Measurements from ENCODE around the gene FAM221A. TPM values are rescaled to one million over a fixed set of nuclear protein-coding genes. Genes with fewer than 3 reads are reported as not detected.
A peak's percentile ranks its signal among the peaks of the same experiment; 100 is the strongest.
"Not testable (repeated sequence)": the region's sequence is repeated elsewhere in the genome, so short reads cannot be mapped to it uniquely, and the experiment has no call there.

Gene FAM221A
- total RNA-seq, result 4.3 and 5.6 TPM in 2 replicates

- DNase-seq (ENCODE audit: low read depth in 2 of 2), result peak; percentile 66 to 85
Observed at GRCh38 chr7:23679898-23680413, at the start of gene FAM221A. TSS of gene FAM221A (plus strand) at chr7:23680199. CDS start at chr7:23680219, 20 bp downstream.

- DNase-seq (ENCODE audit: low read depth in 2 of 2), result no peak
Observed at GRCh38 chr7:23633417-23633816, 46.6 kb upstream of the FAM221A start.

DNA sequence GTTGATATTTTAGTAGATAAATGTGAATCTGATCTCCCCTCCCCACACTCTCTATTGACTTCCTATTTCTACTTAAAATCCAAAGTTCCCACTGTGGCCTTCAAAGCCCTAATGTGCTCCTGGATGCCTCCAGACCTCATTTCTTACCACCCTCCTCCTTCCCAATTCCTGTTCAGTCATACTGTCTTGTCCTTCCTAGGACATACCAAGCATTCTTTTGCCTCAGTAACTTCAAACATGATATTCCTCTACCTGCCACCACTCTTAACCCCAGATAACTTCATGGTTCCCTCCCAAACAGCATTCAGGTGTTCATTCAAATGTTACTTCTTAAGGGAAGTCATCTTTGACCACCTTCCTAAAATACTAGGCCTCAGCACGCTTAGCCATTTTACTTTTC lies 34.2 kb upstream of the FAM221A start:
- DNase-seq (ENCODE audit: low read depth in 2 of 2), result no peak

GRCh38 chr7:23653942-23654341 lies 26.1 kb upstream of the FAM221A start:
- DNase-seq (ENCODE audit: low read depth in 2 of 2), result no peak

- peak; percentile 24 to 26 for DNase-seq (ENCODE audit: low read depth in 2 of 2)
Observed at GRCh38 chr7:23654508-23654907, 25.5 kb upstream of the FAM221A start.

DNA sequence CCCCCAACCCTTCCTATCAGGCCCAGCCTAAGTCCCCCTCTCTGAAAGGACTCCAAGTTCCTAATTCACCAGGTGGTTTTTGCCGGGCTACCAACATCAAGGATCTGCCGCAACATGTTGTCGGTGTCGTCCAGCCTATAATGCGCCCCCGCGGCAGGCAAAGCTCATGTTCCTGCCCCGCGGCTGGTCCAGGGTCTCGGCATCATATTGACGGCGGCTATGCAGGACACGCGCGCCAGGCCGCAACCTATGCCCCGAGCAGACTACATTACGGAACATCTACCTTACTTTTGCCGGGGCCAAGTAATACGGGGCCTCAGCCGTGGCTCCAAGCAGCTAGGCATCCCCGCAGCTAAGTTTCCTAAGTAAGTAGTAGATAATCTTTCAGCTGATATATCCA lies 24.6 kb upstream of the FAM221A start:
- no peak for DNase-seq (ENCODE audit: low read depth in 2 of 2)

- DNase-seq (ENCODE audit: low read depth in 2 of 2), result no peak
Observed at GRCh38 chr7:23658831-23659427, 21.1 kb upstream of the FAM221A start.

DNA sequence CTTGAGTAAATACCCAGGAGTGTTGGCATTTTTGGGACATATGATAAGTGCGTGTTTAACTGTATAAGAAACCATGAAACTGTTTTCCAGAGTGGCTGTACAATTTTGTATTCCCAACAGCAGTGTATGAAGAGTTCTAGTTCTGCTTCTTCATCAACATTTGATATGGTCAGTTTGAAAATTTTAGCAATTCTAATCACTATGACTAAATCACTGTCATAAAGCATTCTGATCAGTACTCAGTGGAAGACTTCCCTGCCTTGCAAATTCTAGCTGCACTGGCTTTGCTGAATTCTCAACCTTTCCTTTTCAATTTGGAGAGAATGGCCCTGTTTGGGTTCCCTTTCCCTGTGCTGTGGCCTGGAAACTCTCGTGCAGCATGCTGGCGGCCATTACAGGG lies 18.6 kb upstream of the FAM221A start:
- DNase-seq (ENCODE audit: low read depth in 2 of 2), result no peak

DNA sequence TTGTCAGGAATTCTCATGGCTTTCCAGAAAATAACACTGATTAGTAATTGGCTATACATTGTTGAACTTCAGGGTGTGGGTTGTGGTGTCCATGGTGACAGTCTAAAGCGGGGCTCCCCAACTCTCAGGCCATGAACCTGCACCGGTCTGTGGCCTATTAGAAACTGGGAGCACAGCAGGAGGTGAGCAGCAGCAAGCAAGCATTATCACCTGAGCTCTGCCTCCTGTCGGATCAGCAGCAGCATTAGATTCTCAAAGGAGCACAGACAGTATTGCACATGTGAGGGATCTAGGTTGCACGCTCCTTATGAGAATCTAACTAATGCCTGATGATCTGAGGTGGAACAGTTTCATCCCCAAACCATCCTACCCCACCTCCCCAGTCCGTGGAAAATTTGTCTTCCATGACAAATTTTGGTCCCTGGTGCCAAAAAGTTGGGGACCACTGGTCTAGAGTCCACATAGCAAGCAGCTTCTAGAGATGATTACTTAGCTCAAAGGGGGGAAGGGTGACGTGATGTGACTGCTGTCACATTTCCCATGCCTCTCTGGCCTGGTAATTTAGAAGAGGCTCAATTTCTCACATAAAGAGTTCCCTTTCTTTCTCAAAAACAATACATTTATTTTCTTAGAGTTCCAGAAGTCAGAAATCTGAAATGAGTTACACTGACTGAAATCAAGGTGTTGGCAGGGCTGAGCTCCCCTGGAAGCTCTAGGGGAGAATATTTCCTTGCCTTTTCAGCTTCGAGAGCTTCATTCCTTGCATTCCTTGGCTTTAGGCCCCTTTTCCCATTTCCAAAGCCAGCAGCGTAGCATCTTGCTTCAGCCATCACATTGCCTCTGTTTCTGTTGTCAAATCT lies 17.6 kb upstream of the FAM221A start:
- no peak for DNase-seq (ENCODE audit: low read depth in 2 of 2)

GRCh38 chr7:23662984-23663313 lies 17.1 kb upstream of the FAM221A start:
- no peak for DNase-seq (ENCODE audit: low read depth in 2 of 2)

DNA sequence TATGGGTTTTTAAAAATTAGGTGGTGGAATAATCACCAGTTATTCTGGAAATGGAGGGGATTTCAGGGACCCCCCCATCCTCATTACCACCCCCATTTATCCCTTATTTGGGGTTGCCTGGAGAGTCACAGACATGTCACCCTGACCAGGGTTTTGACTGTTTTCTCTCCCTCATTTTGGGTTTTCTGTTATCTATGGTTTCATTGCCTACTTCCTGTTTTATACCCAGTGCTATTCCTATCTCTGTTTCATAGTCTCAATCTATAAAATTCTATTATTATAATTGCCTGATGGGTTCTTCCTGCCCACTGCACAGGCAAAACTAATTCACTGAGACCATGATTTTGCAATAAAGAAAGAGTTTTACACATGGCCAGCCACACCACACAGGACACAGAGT lies 15.9 kb upstream of the FAM221A start:
- DNase-seq (ENCODE audit: low read depth in 2 of 2), result no peak

- no peak for DNase-seq (ENCODE audit: low read depth in 2 of 2)
Observed at GRCh38 chr7:23672033-23672432, 8.0 kb upstream of the FAM221A start.

DNA sequence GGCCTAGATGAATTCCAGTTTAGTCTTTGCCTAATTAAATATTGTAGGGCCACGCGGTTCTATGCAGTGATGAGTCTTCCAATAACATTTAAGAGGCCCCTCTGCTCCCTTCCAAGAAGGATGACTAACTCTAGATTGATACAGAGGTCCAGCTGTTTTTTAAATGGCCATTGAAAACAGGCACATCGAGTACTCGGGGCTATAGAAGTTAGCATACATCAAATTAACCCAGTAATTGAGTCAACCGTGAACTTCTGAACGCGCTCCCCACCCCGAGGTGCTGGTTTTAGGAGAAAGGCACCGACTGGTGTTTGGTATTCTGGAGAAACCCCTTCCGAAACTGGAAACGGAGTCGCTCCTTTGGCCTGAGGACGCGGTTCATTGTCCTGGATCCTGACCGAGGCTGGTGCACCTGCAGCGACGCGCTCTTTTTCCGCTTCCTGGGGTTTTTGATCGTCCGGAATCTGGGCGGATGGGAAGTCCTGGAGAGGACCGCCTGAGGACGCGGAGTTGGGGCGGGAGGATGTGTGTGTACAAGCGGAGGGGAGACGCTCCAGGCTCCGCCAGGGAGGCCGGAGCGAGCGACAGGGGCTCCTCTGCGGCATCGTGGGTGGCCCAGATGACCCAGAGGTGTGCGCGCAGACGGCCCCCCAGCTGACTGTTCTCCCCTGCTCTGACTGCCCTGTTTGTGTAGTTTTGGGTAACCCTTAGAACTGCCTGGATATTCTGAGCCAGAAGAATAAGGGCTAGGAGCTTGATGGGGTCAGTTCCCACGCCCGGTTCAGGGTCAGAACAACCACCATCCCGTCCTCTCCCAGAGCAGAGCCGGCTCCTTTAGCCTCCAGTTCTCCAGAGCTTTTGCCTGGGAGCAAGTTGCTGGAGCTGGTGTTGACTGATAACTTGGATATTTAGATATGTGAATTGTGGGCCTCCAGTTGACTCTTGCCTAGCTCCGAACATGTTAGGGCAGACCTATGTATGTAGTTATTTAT lies 711 bp downstream of the FAM221A start:
- DNase-seq (ENCODE audit: low read depth in 2 of 2), result peak; percentile 58 to 65

GRCh38 chr7:23684041-23684440 lies 4.0 kb downstream of the FAM221A start:
- DNase-seq (ENCODE audit: low read depth in 2 of 2), result not testable (repeated sequence)

DNA sequence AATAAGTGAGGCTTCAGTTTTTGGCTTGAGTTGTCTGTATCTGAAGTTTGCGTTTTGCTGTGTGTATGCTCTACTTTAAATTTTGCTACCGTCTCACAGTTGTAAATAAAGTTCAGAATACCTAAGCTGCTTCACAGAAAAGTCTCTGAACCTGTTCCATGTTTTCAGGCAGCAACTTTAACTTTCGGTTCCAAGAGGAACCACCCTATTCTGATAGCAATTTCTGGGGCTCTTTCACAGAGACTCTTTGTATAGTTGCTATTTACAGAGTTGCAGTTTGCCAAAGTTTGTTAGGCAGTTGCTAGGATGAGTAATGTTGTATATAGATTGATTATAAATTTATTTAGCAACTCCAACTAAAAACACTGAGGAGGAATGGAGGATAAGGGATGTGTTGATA lies 5.7 kb downstream of the FAM221A start:
- DNase-seq (ENCODE audit: low read depth in 2 of 2), result no peak

- DNase-seq (ENCODE audit: low read depth in 2 of 2), result no peak
Observed at GRCh38 chr7:23687011-23687410, 7.0 kb downstream of the FAM221A start.

GRCh38 chr7:23689165-23689564 lies 9.2 kb downstream of the FAM221A start:
- no peak for DNase-seq (ENCODE audit: low read depth in 2 of 2)

DNA sequence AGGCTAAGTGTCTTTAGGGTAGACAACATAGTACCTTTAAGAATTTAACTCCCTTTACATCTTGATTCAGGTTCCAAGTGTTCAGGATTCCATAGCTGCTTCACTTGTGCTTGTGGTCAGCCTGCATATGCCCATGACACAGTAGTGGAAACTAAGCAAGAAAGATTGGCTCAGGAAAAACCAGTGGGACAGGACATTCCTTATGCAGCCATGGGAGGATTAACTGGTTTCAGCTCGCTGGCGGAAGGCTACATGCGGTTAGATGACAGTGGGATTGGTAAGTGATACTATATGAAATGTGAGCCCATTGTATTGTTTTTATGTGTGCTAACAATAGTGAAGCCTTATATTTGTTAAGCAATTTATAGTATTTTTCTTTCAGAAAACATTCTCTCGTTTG lies 11.3 kb downstream of the FAM221A start:
- DNase-seq (ENCODE audit: low read depth in 2 of 2), result no peak

- DNase-seq (ENCODE audit: low read depth in 2 of 2), result no peak
Observed at GRCh38 chr7:23693224-23693623, 13.2 kb downstream of the FAM221A start.

GRCh38 chr7:23696916-23697441 lies 17.0 kb downstream of the FAM221A start:
- DNase-seq (ENCODE audit: low read depth in 2 of 2), result peak; percentile 14 to 69

- DNase-seq (ENCODE audit: low read depth in 2 of 2), result no peak
Observed at GRCh38 chr7:23698822-23699221, 18.8 kb downstream of the FAM221A start.

All from dermis microvascular lymphatic vessel endothelial cell (primary cell).